ENCODE results near the gene GGT5. TPM values are rescaled to one million over a fixed set of nuclear protein-coding genes. Genes with fewer than 3 reads are reported as not detected.

GGT5 gene
- total and polyA plus RNA-seq, 2 experiments from 2014 or later, result 0.21 to 3.6 TPM

DNA sequence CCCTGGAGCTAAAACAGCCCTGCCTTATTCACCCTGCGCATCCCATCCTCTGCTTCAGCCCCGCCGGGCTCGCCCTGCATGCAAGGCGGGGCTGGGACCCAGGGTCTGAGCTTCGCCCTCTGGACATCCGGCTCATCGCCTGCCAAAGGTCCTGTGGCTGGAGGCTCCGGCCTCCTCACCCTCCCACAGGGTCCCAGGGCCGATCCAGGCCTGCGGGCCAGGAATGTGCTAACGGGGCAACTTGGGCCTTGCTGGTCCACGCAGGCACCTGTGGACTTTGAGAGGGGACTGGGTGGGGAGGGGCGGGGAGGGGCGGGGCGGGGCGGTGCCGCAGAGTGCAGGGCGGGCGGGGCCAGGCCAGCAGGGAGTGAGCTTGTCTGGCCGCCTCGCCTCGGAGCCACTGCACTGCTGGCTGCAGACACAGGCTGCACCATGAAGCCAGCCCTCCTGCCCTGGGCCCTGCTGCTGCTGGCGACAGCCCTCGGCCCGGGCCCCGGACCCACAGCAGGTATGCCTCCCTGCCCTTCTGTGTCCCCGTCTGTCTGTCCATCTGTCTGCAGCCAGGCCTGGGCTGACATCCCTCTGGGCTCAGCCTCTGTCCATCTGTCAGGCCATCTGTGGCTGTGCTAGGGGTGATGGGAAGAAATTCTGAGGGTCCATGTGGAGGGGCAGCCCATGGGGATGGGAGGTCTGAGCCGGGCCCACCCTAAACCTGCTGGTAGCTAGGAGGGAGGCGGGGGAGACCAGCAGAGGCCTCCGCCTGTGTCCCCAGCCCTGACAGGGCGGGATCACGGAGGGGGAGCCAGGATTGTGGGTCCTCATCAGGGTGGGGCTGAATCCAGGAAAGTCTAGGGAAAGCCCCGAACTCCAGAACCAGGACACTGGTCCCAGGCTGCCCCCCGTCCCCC, 63.5 kb downstream of the GGT5 start, which contains the start of gene SUSD2:
SUSD2 (plus strand) TSS at position 400 of the 908 bp plus-strand sequence; CDS start at position 433, 33 bp downstream.
- Histone ChIP-seq H3K9me3 (ENCODE audit: low read depth) (no peaks in the 10 kb centered on the region), H3K27ac (no peak within 1 kb of the TSS), H3K36me3 (peaks cover 6% of the 10 kb centered on the region), H3K4me3 (no peak within 1 kb of the TSS), H3K27me3 (no peaks in the 10 kb centered on the region), H3K4me1 (ENCODE audit: low read depth) (no peaks in the 10 kb centered on the region)
- DNase-seq (ENCODE audit: low read depth in 1 of 2, low spot score in 1 of 2), result peak in 1 of 2 donors; percentile 35
- TF ChIP-seq, protein P1, sequence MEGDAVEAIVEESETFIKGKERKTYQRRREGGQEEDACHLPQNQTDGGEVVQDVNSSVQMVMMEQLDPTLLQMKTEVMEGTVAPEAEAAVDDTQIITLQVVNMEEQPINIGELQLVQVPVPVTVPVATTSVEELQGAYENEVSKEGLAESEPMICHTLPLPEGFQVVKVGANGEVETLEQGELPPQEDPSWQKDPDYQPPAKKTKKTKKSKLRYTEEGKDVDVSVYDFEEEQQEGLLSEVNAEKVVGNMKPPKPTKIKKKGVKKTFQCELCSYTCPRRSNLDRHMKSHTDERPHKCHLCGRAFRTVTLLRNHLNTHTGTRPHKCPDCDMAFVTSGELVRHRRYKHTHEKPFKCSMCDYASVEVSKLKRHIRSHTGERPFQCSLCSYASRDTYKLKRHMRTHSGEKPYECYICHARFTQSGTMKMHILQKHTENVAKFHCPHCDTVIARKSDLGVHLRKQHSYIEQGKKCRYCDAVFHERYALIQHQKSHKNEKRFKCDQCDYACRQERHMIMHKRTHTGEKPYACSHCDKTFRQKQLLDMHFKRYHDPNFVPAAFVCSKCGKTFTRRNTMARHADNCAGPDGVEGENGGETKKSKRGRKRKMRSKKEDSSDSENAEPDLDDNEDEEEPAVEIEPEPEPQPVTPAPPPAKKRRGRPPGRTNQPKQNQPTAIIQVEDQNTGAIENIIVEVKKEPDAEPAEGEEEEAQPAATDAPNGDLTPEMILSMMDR (IDR thresholded peaks at IDR 0.05; ENCODE audit: low read depth, low read length), result no peak

DNA sequence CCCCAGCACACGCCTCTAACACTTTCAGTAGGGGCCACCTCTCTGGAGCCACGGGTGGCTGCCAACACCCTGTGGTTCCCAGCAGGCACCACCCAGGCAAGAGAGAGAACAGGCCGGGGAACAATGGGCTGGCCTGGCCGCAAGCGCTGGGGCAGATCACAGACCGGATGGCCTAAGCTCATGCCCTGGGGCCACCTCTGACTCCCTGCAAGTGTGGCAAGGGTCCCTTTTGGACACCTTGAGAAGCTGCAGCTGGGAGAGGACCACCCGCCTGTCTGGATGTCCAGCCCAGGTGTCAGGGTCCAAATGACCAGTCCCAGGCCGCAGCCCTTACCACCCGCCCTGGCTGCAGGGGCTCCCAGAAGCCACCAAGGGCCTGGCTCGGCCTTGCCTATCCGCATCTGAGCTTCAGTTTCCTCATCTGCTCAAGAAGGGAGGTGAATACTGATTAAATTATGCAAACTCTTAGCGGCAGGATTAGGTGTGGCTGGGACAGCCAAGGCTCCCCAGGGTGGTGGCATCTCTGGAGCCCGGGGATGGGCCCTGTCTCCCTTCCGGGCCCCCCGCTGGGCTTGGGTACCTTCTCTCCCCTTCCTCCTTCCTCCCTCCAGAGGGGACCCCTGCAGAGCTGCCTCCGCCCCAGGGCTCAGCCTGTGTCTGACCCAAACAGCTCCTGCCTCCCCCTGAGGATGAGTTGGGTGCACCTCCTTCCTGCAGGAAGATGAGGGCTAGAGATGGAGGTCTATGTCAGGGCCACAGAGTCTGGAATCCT, 64.4 kb downstream of the GGT5 start:
- TF ChIP-seq, protein P1 (IDR thresholded peaks at IDR 0.05; ENCODE audit: low read depth, low read length), result no peak
- H3K9me3 ChIP-seq (ENCODE audit: low read depth), result no peaks in the 10 kb centered on the region
- no peaks in the 10 kb centered on the region for H3K4me1 ChIP-seq (ENCODE audit: low read depth)
- H3K36me3 ChIP-seq, result peaks cover 6% of the 10 kb centered on the region
- no peaks in the 10 kb centered on the region for H3K27me3 ChIP-seq
- H3K27ac ChIP-seq, result no peak overlapping the region
- no peak for DNase-seq (ENCODE audit: low read depth in 1 of 2, low spot score in 1 of 2)
- H3K4me3 ChIP-seq, result no peak overlapping the region

DNA sequence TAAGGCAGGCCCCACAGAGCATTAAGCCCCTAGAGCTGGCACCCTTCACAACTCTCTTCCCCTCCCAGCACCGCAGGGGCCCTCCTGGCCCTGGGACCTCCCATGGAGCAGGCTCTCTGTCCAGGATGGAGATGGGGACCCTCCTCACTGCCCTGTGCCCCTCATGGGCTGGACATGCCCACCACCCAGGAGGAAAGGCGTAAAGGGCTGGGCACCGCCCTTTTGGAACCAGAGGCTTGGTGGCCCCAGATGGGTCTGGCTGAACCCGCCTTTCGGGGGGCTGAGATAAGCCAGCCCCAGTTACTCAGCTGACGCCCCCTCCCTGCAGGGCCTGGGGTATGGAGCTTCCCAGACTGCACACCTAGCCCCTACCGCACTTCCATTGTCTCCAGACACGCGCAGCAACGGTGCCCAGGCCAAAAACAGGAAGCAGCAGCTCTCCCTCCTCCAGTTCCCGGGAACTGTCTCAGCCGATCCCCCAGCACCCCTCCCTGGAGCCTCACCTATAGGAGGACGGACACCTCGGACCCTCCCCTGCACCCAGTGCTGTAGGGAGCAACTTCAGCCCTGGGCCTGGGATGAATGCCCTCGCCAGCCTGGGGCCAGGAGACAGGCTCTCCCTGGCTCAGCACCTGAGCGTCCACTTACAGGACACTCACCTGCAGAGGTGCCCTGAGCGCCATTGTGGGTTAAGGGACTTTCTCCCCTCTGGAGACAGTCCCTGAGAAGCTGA, 65.2 kb downstream of the GGT5 start:
- Histone ChIP-seq H3K4me3 (no peak overlapping the region), H3K9me3 (ENCODE audit: low read depth) (no peaks in the 10 kb centered on the region)
- TF ChIP-seq, protein P1 (IDR thresholded peaks at IDR 0.05; ENCODE audit: low read depth, low read length), result no peak

DNA sequence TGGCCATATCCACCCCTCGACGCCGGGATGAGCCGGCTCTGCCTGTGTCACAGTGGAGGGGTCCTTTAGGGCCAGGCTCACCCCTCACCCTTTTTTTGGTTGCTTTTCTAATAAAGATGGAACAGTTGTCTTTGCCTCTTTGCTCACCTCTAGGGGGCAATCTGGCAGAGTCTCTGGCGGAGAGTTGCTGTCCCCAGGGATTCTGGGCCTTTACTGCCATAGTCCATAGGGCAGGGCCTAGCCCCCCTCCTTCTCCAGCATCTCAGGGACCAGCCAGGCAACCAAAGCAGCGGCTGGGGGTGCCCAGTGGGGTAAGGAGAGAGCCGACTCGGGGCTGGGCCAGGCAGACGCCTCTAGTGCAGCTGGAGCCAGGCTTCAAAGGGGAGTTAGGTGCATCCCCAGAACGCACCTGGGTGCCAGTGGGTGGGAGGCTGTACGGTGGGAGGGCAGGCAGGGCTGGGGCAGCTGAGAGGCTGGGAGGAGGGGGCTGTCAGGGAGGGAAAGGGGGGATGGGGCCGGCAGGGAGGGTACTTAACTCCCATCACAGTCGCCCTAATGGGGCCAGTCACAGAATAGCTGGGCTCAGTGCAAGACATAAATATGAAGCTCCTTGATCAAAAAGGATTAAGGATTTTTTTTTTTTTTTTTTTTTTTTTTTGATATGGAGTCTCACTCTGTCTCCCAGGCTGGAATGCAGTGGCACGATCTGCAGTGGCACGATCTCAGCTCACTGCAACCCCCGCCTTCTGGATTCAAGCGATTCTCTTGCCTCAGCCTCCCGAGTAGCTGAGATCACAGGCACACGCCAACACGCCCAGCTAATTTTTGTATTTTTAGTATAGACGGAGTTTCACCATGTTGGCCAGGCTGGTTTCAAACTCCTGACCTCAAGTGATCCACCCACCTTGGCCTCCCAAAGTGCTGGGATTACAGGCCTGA, 66.1 kb downstream of the GGT5 start:
- Histone ChIP-seq H3K27me3 (no peaks in the 10 kb centered on the region), H3K4me1 (ENCODE audit: low read depth) (no peaks in the 10 kb centered on the region), H3K4me3 (no peak overlapping the region), H3K36me3 (peaks cover 6% of the 10 kb centered on the region), H3K27ac (no peak overlapping the region), H3K9me3 (ENCODE audit: low read depth) (no peaks in the 10 kb centered on the region)
- DNase-seq (ENCODE audit: low read depth in 1 of 2, low spot score in 1 of 2), result no peak
- TF ChIP-seq, protein P1 (IDR thresholded peaks at IDR 0.05; ENCODE audit: low read depth, low read length), result peak; percentile 42

More for the DNA sequence above, 65.2 kb downstream of the GGT5 start:
- no peaks in the 10 kb centered on the region for H3K4me1 ChIP-seq (ENCODE audit: low read depth)
- no peaks in the 10 kb centered on the region for H3K27me3 ChIP-seq
- DNase-seq (ENCODE audit: low read depth in 1 of 2, low spot score in 1 of 2), result no peak
- H3K36me3 ChIP-seq, result peaks cover 6% of the 10 kb centered on the region
- H3K27ac ChIP-seq, result no peak overlapping the region

All from cardiac muscle cell (in vitro differentiated cells and primary cell).